ENCODE measurements around the gene C2CD4A.

Gene C2CD4A

DNA sequence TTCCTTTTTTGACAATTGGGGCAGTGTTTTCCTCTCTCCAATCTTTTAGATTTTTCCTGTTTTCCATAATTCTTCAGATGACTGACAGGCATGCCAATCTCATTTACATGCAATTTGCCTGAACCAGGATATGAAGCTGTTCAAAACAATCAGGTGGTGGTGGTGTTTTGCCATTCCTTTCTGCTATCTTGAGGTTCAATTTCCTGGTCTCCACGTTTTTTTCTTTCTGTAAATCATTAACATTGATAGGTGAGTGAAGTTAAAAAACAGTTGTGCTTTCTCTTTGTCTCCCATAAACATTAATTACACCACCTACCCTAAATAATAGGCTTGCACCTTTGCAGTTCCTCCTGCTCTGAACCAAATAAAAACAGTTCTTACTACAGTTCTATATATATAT lies 49.1 kb downstream of the C2CD4A start:
- no peak overlapping the region for H3K4me3 ChIP-seq (ENCODE audit: low read depth, low read length)
- TF ChIP-seq, protein P1, sequence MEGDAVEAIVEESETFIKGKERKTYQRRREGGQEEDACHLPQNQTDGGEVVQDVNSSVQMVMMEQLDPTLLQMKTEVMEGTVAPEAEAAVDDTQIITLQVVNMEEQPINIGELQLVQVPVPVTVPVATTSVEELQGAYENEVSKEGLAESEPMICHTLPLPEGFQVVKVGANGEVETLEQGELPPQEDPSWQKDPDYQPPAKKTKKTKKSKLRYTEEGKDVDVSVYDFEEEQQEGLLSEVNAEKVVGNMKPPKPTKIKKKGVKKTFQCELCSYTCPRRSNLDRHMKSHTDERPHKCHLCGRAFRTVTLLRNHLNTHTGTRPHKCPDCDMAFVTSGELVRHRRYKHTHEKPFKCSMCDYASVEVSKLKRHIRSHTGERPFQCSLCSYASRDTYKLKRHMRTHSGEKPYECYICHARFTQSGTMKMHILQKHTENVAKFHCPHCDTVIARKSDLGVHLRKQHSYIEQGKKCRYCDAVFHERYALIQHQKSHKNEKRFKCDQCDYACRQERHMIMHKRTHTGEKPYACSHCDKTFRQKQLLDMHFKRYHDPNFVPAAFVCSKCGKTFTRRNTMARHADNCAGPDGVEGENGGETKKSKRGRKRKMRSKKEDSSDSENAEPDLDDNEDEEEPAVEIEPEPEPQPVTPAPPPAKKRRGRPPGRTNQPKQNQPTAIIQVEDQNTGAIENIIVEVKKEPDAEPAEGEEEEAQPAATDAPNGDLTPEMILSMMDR (IDR thresholded peaks at IDR 0.05; ENCODE audit: insufficient read depth, low read length, missing control alignments): no peak
- no peak for DNase-seq (ENCODE audit: low read depth, low spot score)
- ChIA-PET CTCF (interaction anchor here (0.8 kb wide), 1 partner anchor 138 kb away, joined by 3 read pairs; no protein-coding TSS in a partner anchor), POLR2A (no interaction called here)

DNA sequence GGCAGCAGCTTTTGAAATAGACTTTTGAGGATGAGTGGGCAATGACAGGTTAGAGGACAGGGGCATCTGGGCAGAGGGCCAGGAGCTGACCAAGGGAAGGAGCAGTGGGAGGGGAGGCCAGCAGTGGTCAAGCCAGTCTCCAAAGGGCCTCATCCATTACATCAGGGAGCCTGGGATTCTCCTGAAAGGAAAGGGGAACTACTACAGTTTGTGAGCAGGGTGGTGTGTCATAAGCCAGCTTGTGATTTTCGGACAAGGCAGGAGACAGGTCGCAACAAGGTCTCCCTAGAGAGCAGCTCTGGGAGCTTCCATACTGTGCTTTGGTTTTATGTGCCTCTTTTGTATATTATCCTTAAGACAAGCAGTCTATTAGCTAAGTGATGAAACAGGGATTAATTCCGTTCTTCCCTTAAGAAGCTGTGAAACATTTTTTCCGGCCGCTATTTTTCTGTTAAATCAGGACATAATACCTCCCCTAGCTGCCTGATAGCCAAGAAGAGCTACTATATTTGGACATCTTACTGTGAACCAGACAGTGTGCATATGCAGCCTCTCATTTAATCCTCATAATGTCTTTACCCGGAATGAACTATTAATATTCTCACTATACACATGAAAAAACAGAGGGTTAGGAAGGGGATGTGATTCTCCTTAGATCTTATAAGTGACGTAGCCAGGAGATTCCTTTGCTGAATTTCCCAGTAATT lies 51.9 kb downstream of the C2CD4A start:
- DNase-seq (ENCODE audit: low read depth, low spot score): no peak
- peak overlapping the region; percentile 45 for H3K4me3 ChIP-seq (ENCODE audit: low read depth, low read length)
- POLR2A ChIA-PET: interaction anchor here (0.6 to 1.0 kb wide), 2 partner anchors 58 to 163 kb away, joined by 3 to 4 read pairs; no protein-coding TSS in a partner anchor
- CTCF ChIA-PET: interaction anchor here (1.3 to 2.5 kb wide), 4 partner anchors 11 to 189 kb away, joined by 3 to 9 read pairs (median 6); no protein-coding TSS in a partner anchor
- TF ChIP-seq, protein P1 (IDR thresholded peaks at IDR 0.05; ENCODE audit: insufficient read depth, low read length, missing control alignments): no peak

DNA sequence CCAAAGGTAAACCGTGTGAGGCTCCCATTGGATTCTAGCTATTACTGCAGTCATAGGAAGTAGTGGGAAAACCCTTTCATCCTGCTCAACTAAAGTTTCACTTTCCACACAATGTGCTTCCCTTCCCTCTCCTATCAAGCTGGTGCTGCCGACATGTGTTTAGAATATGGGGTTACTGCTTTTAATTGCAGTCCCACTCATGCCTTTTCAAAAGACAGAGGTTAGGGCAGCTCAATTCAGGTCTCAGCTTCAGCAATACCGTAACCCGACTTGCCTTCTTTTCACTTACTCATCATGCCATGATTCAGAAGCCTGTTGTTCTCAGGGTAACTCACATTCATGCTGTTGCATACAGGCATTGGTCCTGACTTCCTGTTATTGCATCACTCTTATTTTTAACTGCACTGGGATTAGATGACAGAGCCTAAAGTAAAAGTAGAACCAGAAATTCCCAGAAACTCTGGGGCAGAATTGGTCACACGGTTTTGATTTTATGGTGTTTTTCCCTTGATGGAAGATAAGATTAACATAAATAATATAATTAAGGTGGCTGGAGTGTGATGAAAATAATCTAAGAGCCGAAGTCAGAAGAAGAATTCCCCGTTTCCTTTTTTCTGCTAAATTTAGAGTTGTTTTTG lies 52.6 kb downstream of the C2CD4A start:
- ChIA-PET CTCF (interaction anchor here (1.3 to 2.5 kb wide), 3 partner anchors 11 to 188 kb away, joined by 3 to 9 read pairs (median 6); no protein-coding TSS in a partner anchor), POLR2A (interaction anchor here (0.6 to 1.0 kb wide), 2 partner anchors 59 to 163 kb away, joined by 3 to 4 read pairs; no protein-coding TSS in a partner anchor)
- H3K4me3 ChIP-seq (ENCODE audit: low read depth, low read length): peak overlapping the region; percentile 45
- TF ChIP-seq, protein P1 (IDR thresholded peaks at IDR 0.05; ENCODE audit: insufficient read depth, low read length, missing control alignments): no peak
- peak; percentile 93 for DNase-seq (ENCODE audit: low read depth, low spot score)

DNA sequence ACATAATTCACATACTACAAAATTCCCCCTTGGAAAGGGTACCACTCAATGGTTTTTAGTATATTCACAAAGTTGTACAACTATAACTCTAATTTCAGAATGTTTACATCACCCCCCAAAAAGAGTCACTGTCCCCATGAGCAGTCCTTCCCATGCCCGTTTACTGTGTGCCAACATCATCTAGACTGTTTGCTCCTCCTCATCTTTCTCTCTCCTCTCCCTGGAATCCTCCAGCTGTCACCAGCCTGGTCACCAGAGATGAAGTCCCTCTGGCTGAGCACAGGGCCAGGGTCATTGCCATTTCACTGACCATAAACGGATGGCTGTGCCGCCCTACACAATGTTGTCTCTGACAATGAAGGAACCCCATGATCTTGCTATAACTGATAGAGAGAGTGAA lies 53.1 kb downstream of the C2CD4A start:
- POLR2A ChIA-PET: interaction anchor here (1.0 kb wide), 1 partner anchor 59 kb away, joined by 3 read pairs; no protein-coding TSS in a partner anchor
- CTCF ChIA-PET: no interaction called here
- TF ChIP-seq, protein P1 (IDR thresholded peaks at IDR 0.05; ENCODE audit: insufficient read depth, low read length, missing control alignments): no peak
- DNase-seq (ENCODE audit: low read depth, low spot score): no peak
- H3K4me3 ChIP-seq (ENCODE audit: low read depth, low read length): no peak overlapping the region

Data from AG04449 (cell line).